ENCODE data around the gene FBRSL1.

Gene FBRSL1

DNA sequence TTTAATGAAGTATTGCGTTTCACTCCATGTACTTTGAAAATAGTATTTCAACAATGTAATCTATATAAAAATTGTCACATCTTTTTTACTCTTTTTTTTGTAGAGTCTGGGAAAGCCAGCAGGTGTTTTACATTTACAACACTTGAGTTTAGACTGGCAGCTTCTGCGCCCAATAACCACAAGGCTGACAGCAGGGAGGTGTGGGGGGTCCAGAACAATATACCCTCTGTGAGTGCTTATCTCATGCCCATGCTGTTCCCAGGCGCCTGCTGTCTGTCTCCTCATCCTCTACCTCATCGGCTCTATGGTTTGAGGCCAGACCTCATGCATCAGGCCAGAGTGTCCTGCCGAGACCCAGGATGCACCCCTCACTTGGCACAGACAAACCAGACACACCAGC, 24.9 kb downstream of the FBRSL1 start:
- no peak for DNase-seq

DNA sequence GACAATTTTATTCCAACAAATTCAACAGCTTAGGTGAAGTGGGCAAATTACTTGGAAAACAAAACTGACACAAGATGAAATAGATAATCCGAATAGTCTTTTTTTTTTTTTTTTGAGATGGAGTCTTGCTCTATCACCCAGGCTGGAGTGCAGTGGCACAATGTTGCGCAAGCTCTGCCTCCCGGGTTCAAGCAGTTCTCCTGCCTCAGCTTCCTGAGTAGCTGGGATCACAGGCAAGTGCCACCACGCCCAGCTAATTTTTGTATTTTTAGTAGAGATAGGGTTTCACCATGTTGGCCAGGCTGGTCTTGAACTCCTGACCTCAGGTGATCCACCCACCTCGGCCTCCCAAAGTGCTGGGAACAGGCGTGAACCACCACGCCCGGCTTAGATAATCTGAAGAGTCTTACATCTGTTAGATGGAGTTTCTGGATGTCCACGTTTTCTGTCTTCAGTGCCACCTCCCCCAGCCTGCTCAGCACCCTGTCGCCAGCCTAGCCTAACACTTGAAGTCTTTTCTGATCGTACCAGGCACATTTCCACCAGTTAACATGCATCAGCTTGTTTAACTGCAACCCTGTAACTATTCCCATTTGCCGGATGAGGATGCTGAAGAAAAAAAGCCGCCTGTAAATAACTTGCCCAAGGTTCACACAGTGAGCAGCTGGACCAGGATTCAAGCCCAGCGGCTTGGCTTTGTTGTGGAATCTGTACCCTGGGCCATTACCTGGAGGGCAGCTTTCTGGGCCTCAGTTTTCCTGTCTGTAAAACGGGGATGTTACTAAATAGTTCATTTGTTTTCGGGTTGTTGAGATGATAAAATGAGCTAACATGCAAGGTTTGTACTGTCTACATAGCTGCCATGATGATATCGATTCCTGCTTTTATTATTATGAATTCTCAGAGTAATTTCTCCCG, 26.4 kb downstream of the FBRSL1 start:
- no peak for DNase-seq

DNA sequence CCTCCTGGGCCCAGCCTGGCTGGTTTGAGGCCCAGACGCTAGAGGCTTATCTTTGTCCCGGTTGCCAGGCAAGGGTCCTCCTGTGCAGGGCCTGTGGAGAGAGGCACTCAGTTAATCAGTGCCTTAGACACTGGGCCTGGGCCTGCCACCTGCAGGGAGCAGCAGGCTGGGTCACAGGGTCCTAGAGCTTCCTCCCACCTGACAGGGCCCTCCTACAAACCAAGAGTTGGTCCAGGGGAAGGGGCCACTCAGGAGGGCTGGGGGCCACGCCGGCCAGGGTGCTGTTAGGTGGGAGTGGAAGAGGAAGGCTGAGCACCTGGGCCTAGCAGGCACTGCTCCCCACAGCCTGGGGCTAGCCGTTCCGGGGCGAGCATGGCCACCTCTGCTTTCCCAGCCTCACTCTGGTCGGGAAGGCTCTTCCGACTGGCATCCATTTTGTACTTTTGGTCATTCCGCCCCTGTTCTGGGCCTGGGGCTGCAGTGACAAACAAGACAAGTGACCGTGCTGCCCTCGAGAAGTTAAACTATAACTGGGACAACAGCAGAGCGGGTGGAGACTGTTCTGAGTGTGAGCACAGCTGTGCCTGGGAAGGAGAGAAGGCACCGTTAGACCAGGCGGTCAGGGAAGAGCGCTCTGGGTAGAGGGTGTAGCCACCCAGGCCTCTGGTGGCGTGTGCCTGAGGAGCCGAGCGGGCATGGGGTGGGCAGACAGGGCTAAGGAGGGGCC, 27.2 kb downstream of the FBRSL1 start:
- no peak for DNase-seq

- no peak for DNase-seq
Observed at GRCh38 chr12:132517740-132518100, 27.8 kb downstream of the FBRSL1 start.

GRCh38 chr12:132518354-132518992, 28.5 kb downstream of the FBRSL1 start:
- DNase-seq, result no peak

DNA sequence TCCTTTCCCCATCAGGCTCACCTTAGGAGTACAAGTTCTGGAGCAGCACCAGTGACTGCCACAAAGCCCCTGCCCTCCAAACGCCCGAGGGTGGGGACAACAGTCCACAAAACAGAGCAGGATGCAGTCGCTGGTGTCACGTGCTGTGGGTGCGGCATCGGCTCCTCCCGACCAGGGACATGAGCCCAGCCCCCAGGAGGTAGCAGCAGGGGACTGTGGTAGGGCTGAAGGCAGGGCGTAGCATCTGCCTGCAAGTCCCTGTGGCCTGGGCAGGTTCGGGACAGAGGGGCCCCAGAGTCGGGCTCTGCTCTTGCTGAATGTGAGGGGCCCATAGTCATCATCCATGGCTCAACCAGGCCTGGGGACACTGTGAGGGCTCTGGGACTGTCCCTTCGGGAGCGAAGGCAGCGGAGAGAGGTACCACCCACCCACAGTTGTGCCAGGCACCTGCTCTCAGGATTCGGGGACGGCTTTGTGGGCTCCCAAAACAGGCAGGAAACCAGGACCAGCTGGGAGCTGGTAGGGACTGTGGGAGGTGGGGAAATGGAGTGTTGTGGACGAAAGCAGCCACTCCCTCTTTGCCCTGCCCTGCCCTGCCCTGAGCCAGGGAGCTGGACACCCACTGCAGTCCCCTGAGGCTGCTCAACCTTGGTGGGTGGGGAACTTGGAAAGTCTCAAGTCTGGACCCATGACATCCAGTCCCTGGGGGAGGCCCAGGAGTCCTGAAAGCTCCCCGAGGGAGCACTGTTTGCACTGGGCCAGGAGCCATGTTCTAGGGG, 30.7 kb downstream of the FBRSL1 start:
- DNase-seq, result no peak

- DNase-seq, result no peak
Observed at GRCh38 chr12:132521200-132521580, 31.2 kb downstream of the FBRSL1 start.

- DNase-seq, result no peak
Observed at GRCh38 chr12:132521712-132522292, 31.9 kb downstream of the FBRSL1 start.

GRCh38 chr12:132522592-132523380, 32.8 kb downstream of the FBRSL1 start:
- no peak for DNase-seq

DNA sequence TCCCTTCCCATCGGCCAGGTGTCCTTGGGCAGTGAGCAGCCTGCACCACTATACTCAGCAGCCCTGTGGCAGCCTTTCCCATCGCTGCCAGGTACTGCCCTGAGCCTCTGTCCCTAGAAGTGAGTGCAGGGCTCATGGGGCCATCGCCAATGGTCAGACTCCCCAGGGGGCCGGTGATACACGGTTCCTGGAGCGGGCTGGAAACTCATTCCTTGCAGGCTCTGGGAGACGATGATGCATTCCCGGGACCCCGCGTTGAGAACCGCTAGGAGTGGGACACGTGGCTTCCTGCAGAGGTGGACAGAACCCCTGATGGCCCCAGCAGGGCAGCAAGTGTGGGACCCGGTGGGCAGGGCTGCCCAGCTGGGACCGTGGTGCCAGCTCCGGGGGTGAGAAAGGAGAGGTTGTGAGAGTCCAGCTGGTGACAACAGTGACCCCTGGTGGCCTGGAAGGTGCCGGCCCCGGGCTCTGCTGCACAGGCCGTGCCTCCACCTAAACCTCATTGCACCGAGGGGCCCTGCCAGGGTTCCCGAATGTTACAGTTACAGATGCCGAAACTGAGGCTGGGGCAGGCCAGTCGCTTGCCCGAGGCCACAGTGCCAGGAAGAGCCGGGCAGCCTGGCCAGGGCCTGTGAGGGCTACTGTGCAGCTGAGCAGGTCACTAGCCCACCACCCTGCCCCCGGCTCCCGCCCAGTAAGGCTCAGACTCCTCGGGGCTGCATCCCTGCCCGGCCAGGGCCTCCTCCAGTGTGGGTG, 33.8 kb downstream of the FBRSL1 start:
- peak; percentile 20 for DNase-seq

GRCh38 chr12:132524405-132524804, 34.5 kb downstream of the FBRSL1 start:
- DNase-seq, result no peak

DNA sequence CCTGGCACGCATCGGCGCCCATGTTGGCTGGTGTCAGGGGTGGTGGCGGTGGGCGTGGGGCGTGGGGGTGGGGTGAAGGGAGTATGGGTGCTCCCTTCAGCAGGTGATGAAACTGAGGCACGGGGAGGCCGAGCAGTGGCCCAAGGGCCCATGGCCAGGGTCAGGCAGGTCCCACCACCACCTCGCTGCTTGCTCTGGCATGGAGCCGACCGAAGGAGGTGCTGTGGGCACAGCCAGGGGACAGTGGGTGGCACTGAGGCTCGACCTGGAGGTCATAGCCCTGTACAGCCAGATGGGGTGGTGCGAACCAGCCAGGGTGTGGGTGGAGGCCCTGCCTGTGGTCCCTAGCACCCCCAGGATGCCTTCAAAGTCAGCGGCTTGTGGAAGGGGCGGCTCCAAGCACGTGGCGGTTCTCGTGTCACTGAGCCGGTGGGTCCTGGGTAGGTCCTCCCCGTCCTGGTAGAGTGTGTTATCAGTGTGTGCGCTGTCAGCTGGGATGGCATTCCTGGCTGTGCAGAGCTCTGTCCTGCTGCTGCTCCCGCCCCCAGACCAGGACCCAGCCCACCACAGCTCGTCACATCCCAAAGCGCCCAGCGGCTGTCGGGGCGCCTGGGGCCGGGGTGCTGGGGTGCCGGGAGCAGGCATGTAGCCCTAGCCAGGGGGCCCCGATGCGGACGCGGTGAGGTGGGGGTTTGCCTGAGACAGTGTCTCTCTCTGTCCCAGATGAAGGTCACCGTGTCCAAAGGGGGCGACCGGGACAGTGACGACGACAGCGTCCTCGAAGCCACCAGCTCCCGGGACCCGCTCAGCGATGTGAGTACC, 35.3 kb downstream of the FBRSL1 start:
- no peak for DNase-seq

GRCh38 chr12:132525833-132526455, 36.0 kb downstream of the FBRSL1 start:
- DNase-seq, result no peak

GRCh38 chr12:132527186-132527882, 37.4 kb downstream of the FBRSL1 start:
- DNase-seq, result no peak

- no peak for DNase-seq
Observed at GRCh38 chr12:132527883-132528264, 37.9 kb downstream of the FBRSL1 start.

GRCh38 chr12:132528564-132529106, 38.7 kb downstream of the FBRSL1 start:
- DNase-seq, result no peak

GRCh38 chr12:132529156-132529839, 39.3 kb downstream of the FBRSL1 start:
- no peak for DNase-seq

DNA sequence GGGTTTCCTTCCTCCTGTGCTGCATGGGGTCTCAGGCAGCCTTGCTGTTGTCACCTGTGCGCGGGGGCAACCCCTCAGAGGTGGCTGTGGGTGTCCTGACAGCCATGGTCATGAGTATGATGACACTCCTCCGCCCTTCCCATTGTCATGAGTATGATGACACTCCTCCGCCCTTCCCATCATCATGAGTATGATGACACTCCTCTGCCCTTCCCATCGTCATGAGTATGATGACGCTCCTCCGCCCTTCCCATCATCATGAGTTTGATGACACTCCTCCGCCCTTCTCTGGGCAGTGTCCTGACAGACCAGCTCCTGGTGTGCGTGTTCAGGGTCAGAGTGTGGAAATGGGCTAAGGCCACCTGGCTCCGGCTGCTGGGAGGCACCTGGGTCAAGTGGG, 40.0 kb downstream of the FBRSL1 start:
- DNase-seq, result no peak

Measured in NCI-H1092 treated with DMSO at 0.1 percent for 48 hours (cell line).